K562 (cell line): ENCODE data around the gene SIRT2.

ENCODE experiments used
- CTCF ChIP-seq, 3 experiments: IDR thresholded peaks in 2 of 3; conservative IDR thresholded peaks in 1 of 3; 2 replicates each; pipeline ENCODE4 v1.5.1; 2011 to 2012; ENCODE audit warnings: low read length in 3 of 3, mild to moderate bottlenecking in 3 of 3, control low read depth in 2 of 3, improper control_type of control experiment in 1 of 3, inconsistent platforms in 1 of 3, low read depth in 1 of 3, mixed read lengths in 1 of 3, moderate library complexity in 1 of 3; ENCODE audit not compliant: insufficient read depth in 2 of 3
- FOSL1 ChIP-seq: fragments of 200-800 bp; sonication (Bioruptor generic); conservative IDR thresholded peaks from 2 replicates; pipeline ENCODE4 v1.6.1; 2016; ENCODE audit warnings: missing genetic modification characterization, missing compliant biosample characterization
- GABPB1 ChIP-seq: sonication (generic); formaldehyde crosslinking; IDR thresholded peaks from 2 replicates; pipeline ENCODE4 v1.8.0; 2022; ENCODE audit warnings: mild to moderate bottlenecking, missing genetic modification reagents
- HDAC6 ChIP-seq: IDR thresholded peaks from 2 replicates; pipeline ENCODE4 v1.6.1; 2012; ENCODE audit warnings: low read depth, mild to moderate bottlenecking, control low read depth, inconsistent platforms, low read length, moderate library complexity
- HIVEP1 ChIP-seq: fragments of 250-450 bp; sonication (Bioruptor Pico); IDR thresholded peaks from 2 replicates; pipeline ENCODE4 v1.4.0; 2020; ENCODE audit warnings: mild to moderate bottlenecking
- NR1H2 ChIP-seq: sonication (generic); formaldehyde crosslinking; IDR thresholded peaks from 2 replicates; pipeline ENCODE4 v1.4.0; 2020; ENCODE audit warnings: mild to moderate bottlenecking, missing genetic modification reagents
- RBM17 ChIP-seq: fragments of 200-400 bp; formaldehyde crosslinking; IDR thresholded peaks from 2 replicates; pipeline ENCODE4 v1.6.1; 2017; ENCODE audit warnings: low read depth, mild to moderate bottlenecking, low read length, borderline replicate concordance
- SMC3 ChIP-seq: conservative IDR thresholded peaks from 2 replicates; pipeline ENCODE4 v1.6.1; 2011; ENCODE audit warnings: low read depth, low read length, improper control_type of control experiment; ENCODE audit not compliant: insufficient read depth
- THAP7 ChIP-seq: fragments of 250-450 bp; sonication (Bioruptor Pico); IDR thresholded peaks from 2 replicates; pipeline ENCODE4 v1.5.0; 2021
- ZNF318 ChIP-seq, 2 experiments: fragments of 450-650 bp; IDR thresholded peaks; 2 replicates each; pipeline ENCODE4 v1.6.1; 2016; ENCODE audit warnings: mild to moderate bottlenecking in 2 of 2, borderline replicate concordance in 1 of 2, low read depth in 1 of 2, moderate library complexity in 1 of 2
- ZNF609 ChIP-seq: sonication (generic); formaldehyde crosslinking; IDR thresholded peaks from 2 replicates; pipeline ENCODE4 v1.8.1; 2023; ENCODE audit warnings: missing genetic modification reagents, mild to moderate bottlenecking, borderline replicate concordance

- TF ChIP-seq CTCF (IDR thresholded peaks at IDR 0.05 in 2 of 3, conservative IDR thresholded peaks at IDR 0.05 in 1 of 3; ENCODE audit: insufficient read depth in 2 of 3, low read depth in 1 of 3, low read length in 3 of 3) (no peak), FOSL1 (tag) (no peak), GABPB1 (no peak), RBM17 (no peak), NR1H2 (CRISPR knock-in tag) (no peak), SMC3 (no peak), HDAC6 (no peak), ZNF609 (CRISPR knock-in tag) (no peak), HIVEP1 (CRISPR knock-in tag) (no peak), THAP7 (CRISPR knock-in tag) (no peak), ZNF318 (IDR thresholded peaks at IDR 0.05; ENCODE audit: borderline replicate concordance in 1 of 2, low read depth in 1 of 2) (no peak)
These were observed 30.1 kb downstream of the SIRT2 start for GRCh38 chr19:38869160-38869835.
